Measurements from ENCODE around the gene POLE4. TPM values are rescaled to one million over a fixed set of nuclear protein-coding genes. Genes with fewer than 3 reads are reported as not detected.

POLE4 gene
- total RNA-seq, 1 experiment from 2014 or later, result 34.4 TPM

DNA sequence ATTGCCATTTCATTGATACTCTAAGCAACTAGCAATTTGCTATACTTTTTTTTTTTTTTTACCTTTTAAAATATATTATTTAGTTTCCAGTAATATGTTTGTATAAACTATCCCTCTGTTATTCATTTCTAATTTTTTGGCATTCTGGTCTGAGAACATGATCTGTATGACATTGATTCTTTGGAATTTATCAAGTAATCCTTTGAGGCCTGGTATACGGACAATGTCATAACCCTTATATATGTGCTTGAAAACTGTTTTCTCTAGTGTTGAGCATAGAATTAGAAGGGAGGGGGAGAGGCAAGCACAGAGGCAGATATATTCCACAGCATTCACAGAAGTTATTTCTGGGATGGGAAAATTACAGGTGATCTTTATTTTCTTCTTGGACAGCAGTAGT lies 48.2 kb upstream of the POLE4 start:
- no peaks in the 10 kb centered on the region for H3K4me1 ChIP-seq (ENCODE audit: insufficient read depth, low read length)
- no peak overlapping the region for H3K56ac ChIP-seq (ENCODE audit: insufficient read length, low read depth, low read length)

More for the DNA sequence above, 48.2 kb upstream of the POLE4 start:
- no peak overlapping the region; a peak in 1 of 5 replicates for H3K4me3 Mint-ChIP-seq
- no peak overlapping the region for H4K91ac ChIP-seq (ENCODE audit: insufficient read length, low read depth, low read length)
- H3T11ph ChIP-seq (ENCODE audit: low read length), result no peak overlapping the region
- H2BK12ac ChIP-seq (ENCODE audit: insufficient read length, low read depth, low read length), result no peak overlapping the region
- H3K18ac ChIP-seq (ENCODE audit: insufficient read length, low read depth, low read length), result no peak overlapping the region
- no peak overlapping the region for H3K27ac ChIP-seq (ENCODE audit: insufficient read length, low read depth, low read length)
- no peak overlapping the region for H2BK15ac ChIP-seq (ENCODE audit: low read depth, low read length)
- H3K4me2 ChIP-seq (ENCODE audit: insufficient read depth, insufficient read length, low read length), result no peak overlapping the region
- H2AK5ac ChIP-seq (ENCODE audit: insufficient read length, low read length), result no peak overlapping the region
- peaks cover 31% of the 10 kb centered on the region for H3K27me3 Mint-ChIP-seq (ENCODE audit: low read depth)
- H2BK20ac ChIP-seq (ENCODE audit: low read depth, low read length, poor library complexity, severe bottlenecking), result no peak overlapping the region
- peaks cover 10 to 12% of the 10 kb centered on the region in 2 experiments for H3K4me1 Mint-ChIP-seq
- H3K27me3 ChIP-seq (ENCODE audit: insufficient read depth, low read length), result no peaks in the 10 kb centered on the region
- H2BK5ac ChIP-seq (ENCODE audit: insufficient read length, low read length), result no peak overlapping the region
- H3K79me2 ChIP-seq (ENCODE audit: insufficient read depth, low read length), result no peaks in the 10 kb centered on the region
- H4K5ac ChIP-seq (ENCODE audit: insufficient read length, low read depth, low read length), result no peak overlapping the region
- peaks cover 0 to 4% of the 10 kb centered on the region in 2 experiments; a peak in 4 of 5 replicates for H3K9me3 Mint-ChIP-seq
- H4K8ac ChIP-seq (replicated peaks; ENCODE audit: insufficient read length, low read depth, low read length), result no peak overlapping the region
- WGBS (ENCODE audit: extremely low coverage, insufficient read length, low lambda C conversion rate), result no CpG with 5 or more reads among the region's 1 CpG
- H3K9me3 ChIP-seq (ENCODE audit: control insufficient read depth, low read depth, low read length), result no peaks in the 10 kb centered on the region
- peaks cover 7% of the 10 kb centered on the region for H3K23me2 ChIP-seq (ENCODE audit: insufficient read length, low read depth, low read length, poor library complexity, severe bottlenecking)
- H3K9ac ChIP-seq (ENCODE audit: extremely low read depth, insufficient read length, low read length), result no peak overlapping the region
- TF ChIP-seq, protein P1, sequence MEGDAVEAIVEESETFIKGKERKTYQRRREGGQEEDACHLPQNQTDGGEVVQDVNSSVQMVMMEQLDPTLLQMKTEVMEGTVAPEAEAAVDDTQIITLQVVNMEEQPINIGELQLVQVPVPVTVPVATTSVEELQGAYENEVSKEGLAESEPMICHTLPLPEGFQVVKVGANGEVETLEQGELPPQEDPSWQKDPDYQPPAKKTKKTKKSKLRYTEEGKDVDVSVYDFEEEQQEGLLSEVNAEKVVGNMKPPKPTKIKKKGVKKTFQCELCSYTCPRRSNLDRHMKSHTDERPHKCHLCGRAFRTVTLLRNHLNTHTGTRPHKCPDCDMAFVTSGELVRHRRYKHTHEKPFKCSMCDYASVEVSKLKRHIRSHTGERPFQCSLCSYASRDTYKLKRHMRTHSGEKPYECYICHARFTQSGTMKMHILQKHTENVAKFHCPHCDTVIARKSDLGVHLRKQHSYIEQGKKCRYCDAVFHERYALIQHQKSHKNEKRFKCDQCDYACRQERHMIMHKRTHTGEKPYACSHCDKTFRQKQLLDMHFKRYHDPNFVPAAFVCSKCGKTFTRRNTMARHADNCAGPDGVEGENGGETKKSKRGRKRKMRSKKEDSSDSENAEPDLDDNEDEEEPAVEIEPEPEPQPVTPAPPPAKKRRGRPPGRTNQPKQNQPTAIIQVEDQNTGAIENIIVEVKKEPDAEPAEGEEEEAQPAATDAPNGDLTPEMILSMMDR (conservative IDR thresholded peaks at IDR 0.05), result no peak
- no peaks in the 10 kb centered on the region for H3K79me1 ChIP-seq (ENCODE audit: insufficient read depth, low read depth, low read length, poor library complexity, severe bottlenecking)
- H2AFZ ChIP-seq (ENCODE audit: low read length), result no peak overlapping the region
- H3K14ac ChIP-seq (ENCODE audit: insufficient read depth, low read length), result no peak overlapping the region
- no peak for DNase-seq
- no peak overlapping the region for H3K4ac ChIP-seq (ENCODE audit: low read depth, low read length)
- no peak overlapping the region for H3K27ac Mint-ChIP-seq
- H4K20me1 ChIP-seq (ENCODE audit: control insufficient read depth, insufficient read depth, insufficient read length), result no peaks in the 10 kb centered on the region
- H3K23ac ChIP-seq (ENCODE audit: insufficient read length, low read depth, low read length), result no peak overlapping the region
- no peak overlapping the region for H2BK120ac ChIP-seq (ENCODE audit: low read depth, low read length, poor library complexity, severe bottlenecking)
- H3K36me3 Mint-ChIP-seq (ENCODE audit: insufficient read depth in 1 of 3, low read depth in 3 of 3), result peaks cover 0 to 6% (median 0%) of the 10 kb centered on the region in 3 experiments; a peak in 2 of 7 replicates

Measured in H9 (cell line).